Neural cell (in vitro differentiated cells): Measurements from ENCODE around the gene PRMT3. TPM values are rescaled to one million over a fixed set of nuclear protein-coding genes. Genes with fewer than 3 reads are reported as not detected.

Experiments
- H2AFZ ChIP-seq: fragments of 200-600, 300-800 bp; sonication (generic), shearing (Covaris generic); 2 replicates; pipeline ENCODE4 v1.6.0; 2014; ENCODE audit warnings: low read depth, mild to moderate bottlenecking, antibody characterized with exemption, low read length, moderate library complexity
- H3F3A ChIP-seq: fragments of 200-600 bp; shearing (Covaris generic); 2 replicates; pipeline ENCODE4 v1.6.1; 2016; ENCODE audit warnings: mild to moderate bottlenecking, moderate library complexity, mixed read lengths, antibody characterized with exemption, low read length; ENCODE audit not compliant: insufficient read depth, poor library complexity, severe bottlenecking
- H3K27ac ChIP-seq: fragments of 200-600, 300-800 bp; sonication (generic), shearing (Covaris generic); 2 replicates; pipeline ENCODE4 v1.5.1; 2014; ENCODE audit warnings: mild to moderate bottlenecking, low read length, moderate library complexity
- H3K27me3 ChIP-seq: fragments of 300-800, 200-600 bp; sonication (generic), shearing (Covaris generic); 2 replicates; pipeline ENCODE4 v1.6.0; 2014; ENCODE audit warnings: mild to moderate bottlenecking, low read depth, low read length, moderate library complexity; ENCODE audit not compliant: insufficient read depth
- H3K36me3 ChIP-seq: fragments of 300-800, 200-600 bp; sonication (generic), shearing (Covaris generic); 2 replicates; pipeline ENCODE4 v1.5.1; 2014; ENCODE audit warnings: mild to moderate bottlenecking, antibody characterized with exemption, low read length, moderate library complexity; ENCODE audit not compliant: insufficient read depth
- H3K4me2 ChIP-seq: fragments of 300-800, 200-600 bp; sonication (generic), shearing (Covaris generic); 2 replicates; pipeline ENCODE4 v1.6.0; 2014; ENCODE audit warnings: mild to moderate bottlenecking, low read length
- H3K4me3 ChIP-seq: fragments of 300-800, 200-600 bp; sonication (generic), shearing (Covaris generic); 2 replicates; pipeline ENCODE4 v1.5.1; 2014; ENCODE audit warnings: mild to moderate bottlenecking, low read length, moderate library complexity
- H3K79me2 ChIP-seq: fragments of 200-600 bp; shearing (Covaris generic); replicated peaks from 2 replicates; pipeline ENCODE4 v1.6.0; 2014; ENCODE audit warnings: mild to moderate bottlenecking, low read length, moderate library complexity; ENCODE audit not compliant: insufficient read depth
- H3K9ac ChIP-seq: fragments of 300-800, 200-600 bp; sonication (generic), shearing (Covaris generic); 2 replicates; pipeline ENCODE4 v1.6.1; 2016; ENCODE audit warnings: mild to moderate bottlenecking, low read length, mixed read lengths
- H3K9me2 ChIP-seq: fragments of 200-600 bp; shearing (Covaris generic); 2 replicates; pipeline ENCODE4 v1.6.1; 2016; ENCODE audit warnings: mild to moderate bottlenecking, low read length, mixed read lengths; ENCODE audit not compliant: insufficient read depth
- H3K9me3 ChIP-seq: fragments of 200-600, 300-800 bp; sonication (generic), shearing (Covaris generic); 2 replicates; pipeline ENCODE4 v1.6.1; 2016; ENCODE audit warnings: mild to moderate bottlenecking, mixed run types, low read length, moderate library complexity, mixed read lengths
- H4K20me1 ChIP-seq: fragments of 200-600 bp; shearing (Covaris generic); 2 replicates; pipeline ENCODE4 v1.6.1; 2016; ENCODE audit warnings: mild to moderate bottlenecking, mixed run types; ENCODE audit not compliant: insufficient read depth
- CTCF ChIP-seq: fragments of 450-650 bp; IDR thresholded peaks from 2 replicates; pipeline ENCODE4 v1.5.1; 2014; ENCODE audit warnings: antibody characterized with exemption, mild to moderate bottlenecking, moderate library complexity; ENCODE audit not compliant: poor library complexity, severe bottlenecking
- EP300 ChIP-seq: fragments of 450-650 bp; conservative IDR thresholded peaks from 2 replicates; pipeline ENCODE4 v1.6.1; 2014; ENCODE audit warnings: antibody characterized with exemption, mild to moderate bottlenecking, moderate library complexity; ENCODE audit not compliant: poor library complexity, severe bottlenecking
- EZH2 ChIP-seq: fragments of 200-600, 300-800 bp; shearing (Covaris generic), sonication (generic); IDR thresholded peaks from 2 replicates; pipeline ENCODE4 v1.6.1; 2014; ENCODE audit warnings: antibody characterized with exemption, low read length, borderline replicate concordance, mild to moderate bottlenecking; ENCODE audit not compliant: insufficient read depth, poor library complexity, severe bottlenecking
- MXI1 ChIP-seq: fragments of 450-650 bp; conservative IDR thresholded peaks from 2 replicates; pipeline ENCODE4 v1.6.1; 2014; ENCODE audit warnings: antibody characterized with exemption, mild to moderate bottlenecking; ENCODE audit not compliant: poor library complexity, severe bottlenecking
- POLR2AphosphoS5 ChIP-seq: IDR thresholded peaks from 2 replicates; pipeline ENCODE4 v1.6.1; 2012
- RAD21 ChIP-seq: fragments of 450-650 bp; conservative IDR thresholded peaks from 2 replicates; pipeline ENCODE4 v1.6.1; 2014; ENCODE audit warnings: antibody characterized with exemption, mild to moderate bottlenecking, moderate library complexity
- REST ChIP-seq: IDR thresholded peaks from 2 replicates; pipeline ENCODE4 v1.6.1; 2012; ENCODE audit warnings: borderline replicate concordance
- SMC3 ChIP-seq: fragments of 450-650 bp; conservative IDR thresholded peaks from 2 replicates; pipeline ENCODE4 v1.6.1; 2014; ENCODE audit warnings: antibody characterized with exemption, mild to moderate bottlenecking, moderate library complexity; ENCODE audit not compliant: poor library complexity
- TAF1 ChIP-seq: IDR thresholded peaks from 2 replicates; pipeline ENCODE4 v1.6.1; 2012; ENCODE audit warnings: low read depth
- polyA plus RNA-seq: library from polyadenylated mRNA; depleted of rRNA; stranded (reverse); fragments of >200 nt; gene quantifications from 2 replicates; pipeline ENCODE4 v1.2.3, GENCODE V29; 2014

The PRMT3 gene
- polyA plus RNA-seq, 1 donor from 2014 or later, result 16.5 TPM

GRCh38 chr11:20374741-20375300, 12.7 kb upstream of the PRMT3 start:
- no peak overlapping the region for H3K27ac ChIP-seq

GRCh38 chr11:20376162-20376730, 11.3 kb upstream of the PRMT3 start:
- no peak overlapping the region for H3K27ac ChIP-seq
- H3K9ac ChIP-seq, result no peak overlapping the region
- H2AFZ ChIP-seq, result no peak overlapping the region
- no peaks in the 10 kb centered on the region for H3K79me2 ChIP-seq
- H3K4me3 ChIP-seq, result no peak overlapping the region
- no peaks in the 10 kb centered on the region for H3K27me3 ChIP-seq
- H3K4me2 ChIP-seq, result no peak overlapping the region
- no peaks in the 10 kb centered on the region for H3K36me3 ChIP-seq
- no peaks in the 10 kb centered on the region for H3K9me3 ChIP-seq
- H4K20me1 ChIP-seq, result no peaks in the 10 kb centered on the region
- H3K9me2 ChIP-seq, result no peaks in the 10 kb centered on the region
- no peaks in the 10 kb centered on the region for H3F3A ChIP-seq
- TF ChIP-seq RAD21 (no peak), TAF1 (no peak), EZH2 (no peak), REST (no peak), CTCF (no peak)

More at GRCh38 chr11:20374741-20375300, 12.7 kb upstream of the PRMT3 start:
- Histone ChIP-seq H3K4me3 (no peak overlapping the region), H3K79me2 (no peaks in the 10 kb centered on the region), H3F3A (no peaks in the 10 kb centered on the region), H2AFZ (no peak overlapping the region), H3K4me2 (no peak overlapping the region), H3K36me3 (no peaks in the 10 kb centered on the region), H3K9ac (no peak overlapping the region), H3K9me3 (no peaks in the 10 kb centered on the region), H3K27me3 (no peaks in the 10 kb centered on the region), H4K20me1 (no peaks in the 10 kb centered on the region), H3K9me2 (no peaks in the 10 kb centered on the region)
- TF ChIP-seq EP300 (no peak), CTCF (no peak), TAF1 (no peak), REST (no peak), SMC3 (no peak), EZH2 (no peak), MXI1 (no peak), RAD21 (no peak), POLR2AphosphoS5 (no peak)
